Suprapubic skin (tissue), 4 donors: ENCODE measurements around the gene BICRAL.

Source experiments
- CTCF ChIP-seq, 2 donors: fragments of 200-600 bp in 1 of 2; fragments of 450-650 bp in 1 of 2; sonication (generic) in 1 of 2; IDR thresholded peaks; one replicate each; pipeline ENCODE4 v1.5.1; 2016 to 2019; ENCODE audit warnings: antibody characterized with exemption in 2 of 2, mild to moderate bottlenecking in 1 of 2, moderate library complexity in 1 of 2
- POLR2A ChIP-seq, 2 donors: fragments of 450-650 bp; IDR thresholded peaks; one replicate each; pipeline ENCODE4 v1.6.1; 2017; ENCODE audit warnings: antibody characterized with exemption in 2 of 2, mild to moderate bottlenecking in 2 of 2, moderate library complexity in 2 of 2
- POLR2AphosphoS5 ChIP-seq, 3 donors: sonication (generic); formaldehyde crosslinking; IDR thresholded peaks; one replicate each; pipeline ENCODE4 v1.6.1; 2017; ENCODE audit warnings: antibody characterized with exemption in 3 of 3

GRCh38 chr6:42851599-42851998 is 69.7 kb downstream of the BICRAL start:
- no peak for TF ChIP-seq POLR2A (IDR thresholded peaks at IDR 0.05)
- TF ChIP-seq CTCF (IDR thresholded peaks at IDR 0.05) = no peak
- TF ChIP-seq POLR2AphosphoS5 (IDR thresholded peaks at IDR 0.05) = no peak
